ENCODE data around the gene HEATR3. TPM values are rescaled to one million over a fixed set of nuclear protein-coding genes. Genes with fewer than 3 reads are reported as not detected.

Gene HEATR3
- total and polyA plus RNA-seq, 11 donors, result 2.4 to 21.2 (median 11.8) TPM

DNA sequence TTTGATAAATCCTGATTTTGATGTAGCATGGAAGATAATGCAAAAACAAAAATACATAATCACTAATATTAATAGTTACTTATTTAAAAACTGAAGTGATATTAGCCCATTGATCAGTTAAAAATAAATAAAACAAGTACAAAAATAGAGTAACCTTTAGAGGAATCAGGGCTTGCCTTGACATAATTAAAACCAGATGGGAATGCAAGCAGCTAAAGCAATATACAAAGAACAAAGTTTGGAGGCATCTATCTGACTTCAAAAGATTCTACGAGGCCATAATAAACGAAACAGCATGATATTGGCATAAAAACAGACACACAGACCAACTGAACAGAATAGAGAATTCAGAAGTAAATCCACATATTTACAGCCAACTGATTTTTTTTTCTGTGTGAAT, 15.0 kb upstream of the HEATR3 start:
- TF ChIP-seq, protein P1, sequence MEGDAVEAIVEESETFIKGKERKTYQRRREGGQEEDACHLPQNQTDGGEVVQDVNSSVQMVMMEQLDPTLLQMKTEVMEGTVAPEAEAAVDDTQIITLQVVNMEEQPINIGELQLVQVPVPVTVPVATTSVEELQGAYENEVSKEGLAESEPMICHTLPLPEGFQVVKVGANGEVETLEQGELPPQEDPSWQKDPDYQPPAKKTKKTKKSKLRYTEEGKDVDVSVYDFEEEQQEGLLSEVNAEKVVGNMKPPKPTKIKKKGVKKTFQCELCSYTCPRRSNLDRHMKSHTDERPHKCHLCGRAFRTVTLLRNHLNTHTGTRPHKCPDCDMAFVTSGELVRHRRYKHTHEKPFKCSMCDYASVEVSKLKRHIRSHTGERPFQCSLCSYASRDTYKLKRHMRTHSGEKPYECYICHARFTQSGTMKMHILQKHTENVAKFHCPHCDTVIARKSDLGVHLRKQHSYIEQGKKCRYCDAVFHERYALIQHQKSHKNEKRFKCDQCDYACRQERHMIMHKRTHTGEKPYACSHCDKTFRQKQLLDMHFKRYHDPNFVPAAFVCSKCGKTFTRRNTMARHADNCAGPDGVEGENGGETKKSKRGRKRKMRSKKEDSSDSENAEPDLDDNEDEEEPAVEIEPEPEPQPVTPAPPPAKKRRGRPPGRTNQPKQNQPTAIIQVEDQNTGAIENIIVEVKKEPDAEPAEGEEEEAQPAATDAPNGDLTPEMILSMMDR (IDR thresholded peaks at IDR 0.05), result no peak
- Histone ChIP-seq H3K27ac (no peak overlapping the region), H3K9me3 (peaks cover 0 to 11% (median 5%) of the 10 kb centered on the region in 12 donors), H3K27me3 (no peaks in the 10 kb centered on the region), H3K4me3 (no peak overlapping the region), H3K36me3 (no peaks in the 10 kb centered on the region), H3K4me1 (no peaks in the 10 kb centered on the region)
- DNase-seq, result no peak
- WGBS, 4 donors, result 39 to 69% (median 59%) methylated on average over 2 of the region's 2 CpGs
- ATAC-seq, result no peak
- intact Hi-C loops (cut with DNase I), result no loop called here

DNA sequence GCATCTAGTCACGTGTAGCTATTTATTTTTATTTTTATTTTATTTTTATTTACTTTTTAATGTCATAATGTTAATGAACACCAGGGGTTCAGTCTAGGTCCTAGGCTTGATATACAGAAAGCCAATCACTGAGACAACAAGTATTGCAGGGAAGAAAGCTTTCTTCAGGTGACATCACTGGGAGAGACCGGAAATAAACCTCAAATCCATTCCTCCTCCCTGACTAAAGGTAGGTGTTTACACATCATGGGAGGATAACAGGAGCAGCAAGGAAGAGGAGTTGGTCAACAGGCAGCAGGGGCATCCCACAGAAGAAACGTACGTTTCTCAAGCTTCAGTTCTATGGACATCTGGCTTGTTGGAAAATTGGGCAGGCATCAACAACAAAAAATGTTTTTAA, 9.5 kb upstream of the HEATR3 start:
- WGBS, 4 donors, result 89 to 93% (median 91%) methylated on average over 4 of the region's 4 CpGs
- TF ChIP-seq, protein P1 (IDR thresholded peaks at IDR 0.05), result peak in 1 of 12 donors; percentile 7
- TF ChIP-seq POLR2A (IDR thresholded peaks at IDR 0.05), result no peak
- no peak overlapping the region for H3K4me3 ChIP-seq

DNA sequence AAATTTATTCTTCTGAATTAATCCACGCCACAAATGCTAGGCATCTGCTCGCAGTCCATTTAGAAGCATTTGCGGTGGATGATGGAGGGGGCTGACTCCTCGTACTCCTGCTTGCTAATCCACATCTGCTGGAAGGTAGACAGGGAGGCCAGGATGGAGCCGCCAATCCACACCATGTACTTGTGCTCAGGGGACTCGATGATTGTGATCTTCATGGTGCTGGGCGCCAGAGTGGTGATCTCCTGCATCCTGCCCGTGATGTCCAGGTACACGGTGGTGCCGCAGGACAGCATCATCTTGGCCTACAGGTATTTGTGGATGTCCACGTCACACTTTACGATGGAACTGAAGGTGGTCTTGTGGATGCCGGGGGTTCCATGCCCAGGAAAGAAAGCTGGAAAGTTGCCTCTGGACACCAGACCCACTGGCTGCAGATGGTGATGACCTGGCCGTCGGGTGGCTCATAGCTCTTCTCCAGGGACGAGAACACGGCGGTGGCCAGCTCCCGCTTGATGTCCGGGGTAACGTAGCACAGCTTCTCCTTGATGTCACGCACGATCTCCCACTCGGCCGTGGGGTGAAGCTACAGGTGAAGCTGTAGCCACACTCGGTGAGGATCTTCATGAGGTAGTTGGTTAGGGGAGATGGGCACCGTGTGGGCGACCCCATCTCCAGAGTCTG, 7.5 kb upstream of the HEATR3 start:
- Histone ChIP-seq H3K4me1 (no peaks in the 10 kb centered on the region), H3K4me3 (no peak overlapping the region), H3K36me3 (no peaks in the 10 kb centered on the region), H3K9me3 (peaks cover 0 to 19% (median 14%) of the 10 kb centered on the region in 12 donors), H3K27me3 (no peaks in the 10 kb centered on the region), H3K27ac (no peak overlapping the region)
- 91 to 96% (median 93%) methylated on average over 25 to 28 of the region's 28 CpGs for WGBS, 4 donors
- TF ChIP-seq, protein P1 (IDR thresholded peaks at IDR 0.05), result no peak
- DNase-seq (no peak), ATAC-seq (no peak)
- intact Hi-C loops (cut with DNase I), result no loop called here

More for the DNA sequence above, 9.5 kb upstream of the HEATR3 start:
- ATAC-seq (no peak), DNase-seq (no peak)
- Histone ChIP-seq H3K4me1 (no peaks in the 10 kb centered on the region), H3K27me3 (no peaks in the 10 kb centered on the region), H3K36me3 (no peaks in the 10 kb centered on the region), H3K9me3 (peaks cover 0 to 23% (median 15%) of the 10 kb centered on the region in 12 donors), H3K27ac (no peak overlapping the region)
- intact Hi-C loops (cut with DNase I), result no loop called here

DNA sequence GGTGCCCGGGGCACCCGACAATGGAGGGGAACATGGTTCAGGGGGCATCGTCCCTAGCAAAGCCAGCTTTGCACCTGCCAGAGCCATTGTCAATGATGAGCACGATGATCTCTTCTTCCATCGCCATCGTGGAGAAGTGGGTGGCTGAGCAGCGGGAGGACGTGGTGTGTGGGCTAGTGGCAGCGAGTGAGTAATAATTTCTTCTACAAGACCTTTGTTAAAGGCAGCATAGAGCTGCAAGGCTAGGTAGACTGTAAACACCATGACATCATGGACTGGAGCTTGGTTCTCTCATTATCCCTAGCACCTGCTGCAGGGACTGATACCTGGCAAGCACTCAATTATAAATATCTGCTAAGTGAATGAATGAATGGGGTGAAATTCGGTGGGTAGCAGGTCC, 6.7 kb upstream of the HEATR3 start:
- no peak for DNase-seq
- Histone ChIP-seq H3K4me1 (no peaks in the 10 kb centered on the region), H3K36me3 (no peaks in the 10 kb centered on the region), H3K27ac (no peak overlapping the region), H3K9me3 (peaks cover 0 to 19% (median 14%) of the 10 kb centered on the region in 12 donors), H3K27me3 (no peaks in the 10 kb centered on the region), H3K4me3 (no peak overlapping the region)
- intact Hi-C loops (cut with DNase I), result no loop called here
- WGBS, 4 donors, result 83 to 93% (median 86%) methylated on average over 10 of the region's 10 CpGs
- no peak for ATAC-seq
- no peak for TF ChIP-seq POLR2A (IDR thresholded peaks at IDR 0.05)
- TF ChIP-seq, protein P1 (IDR thresholded peaks at IDR 0.05), result no peak

Data from heart left ventricle (tissue), 16 donors.